GM19351 (cell line): ENCODE data around the gene SOX4.
A peak's percentile ranks its signal among the peaks of the same experiment; 100 is the strongest.
"Not testable (repeated sequence)": the region's sequence is repeated elsewhere in the genome, so short reads cannot be mapped to it uniquely, and the experiment has no call there.

ENCODE experiments used
- ATAC-seq: cut with Tn5 transposase; IDR thresholded peaks from one replicate; pipeline ENCODE4 v1.9.1; 2021; ENCODE audit warnings: mild to moderate bottlenecking, moderate library complexity; ENCODE audit not compliant: unreplicated experiment

Gene SOX4

GRCh38 chr6:21593412-21593926 lies at the start of gene SOX4:
Gene SOX4 (plus strand): TSS chr6:21593751. CDS start chr6:21594535, 784 bp downstream.
- peak; percentile 60 for ATAC-seq

DNA sequence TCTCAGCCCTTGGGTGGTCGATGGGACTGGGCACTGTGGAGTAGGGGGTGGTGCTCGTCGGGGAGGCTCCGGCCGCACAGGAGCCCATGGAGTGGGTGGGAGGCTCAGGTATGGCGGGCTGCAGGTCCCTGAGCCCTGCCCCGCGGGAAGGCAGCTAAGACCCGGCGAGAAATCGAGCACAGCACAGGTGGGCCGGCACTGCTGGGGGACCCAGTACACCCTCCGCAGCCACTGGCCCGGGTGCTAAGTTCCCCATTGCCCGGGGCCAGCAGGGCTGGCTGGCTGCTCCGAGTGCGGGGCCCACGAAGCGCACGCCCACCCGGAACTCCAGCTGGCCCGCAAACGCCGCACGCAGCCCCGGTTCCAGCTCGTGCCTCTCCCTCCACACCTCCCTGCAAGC lies 41.3 kb upstream of the SOX4 start:
- ATAC-seq = not testable (repeated sequence)

DNA sequence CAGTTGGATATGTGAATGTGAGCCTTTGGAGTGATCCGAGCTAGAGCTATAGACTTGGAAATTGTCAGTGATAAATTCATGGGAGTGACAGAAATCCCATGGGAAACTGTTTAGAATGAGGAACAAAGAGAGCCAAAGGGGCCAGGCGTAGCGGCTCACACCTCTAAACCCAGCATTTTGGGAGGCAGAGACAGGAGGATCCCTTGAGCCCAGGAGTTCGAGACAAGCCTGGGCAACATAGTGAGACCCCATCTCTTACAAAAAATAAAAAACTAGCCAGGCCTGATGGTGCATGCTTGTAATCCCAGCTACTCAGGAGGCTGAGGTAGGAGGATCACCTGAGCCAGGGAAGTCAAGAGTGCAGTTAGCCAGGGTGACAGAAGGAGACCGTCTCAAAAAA lies 39.3 kb upstream of the SOX4 start:
- ATAC-seq = no peak

DNA sequence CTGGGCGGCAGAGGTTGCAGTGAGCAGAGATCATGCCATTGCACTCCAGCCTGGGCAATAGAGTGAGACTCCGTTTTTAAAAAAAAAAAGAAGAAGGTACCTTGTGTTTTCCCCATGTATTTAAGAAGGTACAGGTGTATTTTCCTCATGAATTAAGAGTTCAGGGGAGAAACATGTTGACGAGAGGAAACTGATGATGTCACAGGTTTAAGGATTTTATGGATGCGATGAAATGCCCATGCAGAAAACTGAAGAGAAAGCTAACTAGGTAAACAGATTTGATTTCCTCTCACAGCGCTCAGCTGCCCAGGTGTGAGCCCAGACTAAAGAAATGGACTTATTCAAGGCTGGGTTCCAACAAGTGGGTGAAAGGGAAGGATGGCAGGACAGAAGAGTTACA lies 38.4 kb upstream of the SOX4 start:
- no peak for ATAC-seq

DNA sequence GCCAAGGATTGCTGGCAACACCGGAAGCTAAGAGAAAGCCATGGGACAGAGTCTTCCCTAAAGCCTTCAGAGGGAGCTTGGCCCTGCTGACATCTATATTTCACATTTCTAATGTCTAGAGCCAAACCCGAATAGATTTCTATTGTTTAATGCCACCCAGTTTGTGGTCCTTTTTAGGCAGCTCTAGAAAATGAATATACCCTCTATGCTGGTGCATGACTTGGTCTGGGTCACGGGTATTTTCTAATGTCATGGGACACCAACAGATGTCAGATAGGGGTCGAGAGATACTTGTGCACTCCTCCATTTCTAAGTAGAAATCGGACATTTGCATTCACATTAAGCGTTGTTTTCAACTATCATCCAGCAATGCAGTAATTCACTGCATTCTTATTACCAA lies 37.0 kb upstream of the SOX4 start:
- ATAC-seq = no peak

DNA sequence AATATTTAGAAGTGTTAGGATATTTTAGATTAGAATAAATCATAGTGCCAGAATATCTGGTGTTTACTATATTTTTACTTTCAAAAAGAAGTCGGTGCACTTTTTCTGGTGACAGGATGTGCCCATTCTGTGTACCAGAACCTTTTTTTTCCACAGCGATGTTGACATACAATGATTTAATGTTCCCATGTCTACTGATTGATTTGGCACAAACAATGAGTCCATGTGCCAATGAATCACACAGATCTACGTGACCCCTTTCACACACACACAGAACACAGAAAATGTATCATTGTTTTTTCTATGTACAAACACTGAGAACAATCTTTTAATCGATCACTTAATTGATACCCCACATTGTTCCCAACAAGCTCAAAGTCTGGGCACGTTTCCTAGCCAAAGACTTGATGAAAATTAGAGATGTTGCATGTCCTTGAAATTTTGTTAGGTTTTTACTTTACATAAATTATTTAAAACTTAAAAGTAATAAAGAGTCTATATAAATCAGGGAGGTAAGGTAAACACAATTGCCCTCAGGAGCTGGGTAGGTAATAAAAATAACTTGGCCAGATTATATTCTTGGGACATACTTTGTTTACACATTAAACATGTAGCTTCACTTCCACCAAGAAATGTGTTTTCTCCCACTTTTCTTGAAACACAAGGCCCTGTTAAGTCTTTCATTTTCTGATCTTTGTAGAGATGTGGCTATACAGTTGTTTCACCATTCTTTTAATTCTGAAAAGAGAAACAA lies 36.4 kb upstream of the SOX4 start:
- ATAC-seq = no peak

DNA sequence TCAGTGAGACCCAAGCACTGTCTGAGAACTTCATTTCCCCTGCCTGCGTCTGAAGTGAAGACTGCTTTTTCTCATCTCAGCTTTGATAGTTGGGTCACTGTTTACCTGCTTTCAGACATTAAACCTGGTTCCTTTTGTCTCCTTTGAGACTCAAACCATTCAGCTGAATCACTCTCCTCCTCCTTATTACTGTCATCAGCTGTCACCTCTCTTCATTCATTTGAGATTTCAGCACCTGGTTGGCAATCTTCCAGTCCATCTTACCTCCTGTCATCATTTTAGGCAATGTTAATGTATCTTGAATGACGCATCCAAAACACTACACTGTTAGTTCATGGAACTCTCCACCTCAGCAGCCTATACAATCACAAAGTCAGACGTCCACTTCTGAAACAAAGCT lies 34.3 kb upstream of the SOX4 start:
- ATAC-seq = no peak

DNA sequence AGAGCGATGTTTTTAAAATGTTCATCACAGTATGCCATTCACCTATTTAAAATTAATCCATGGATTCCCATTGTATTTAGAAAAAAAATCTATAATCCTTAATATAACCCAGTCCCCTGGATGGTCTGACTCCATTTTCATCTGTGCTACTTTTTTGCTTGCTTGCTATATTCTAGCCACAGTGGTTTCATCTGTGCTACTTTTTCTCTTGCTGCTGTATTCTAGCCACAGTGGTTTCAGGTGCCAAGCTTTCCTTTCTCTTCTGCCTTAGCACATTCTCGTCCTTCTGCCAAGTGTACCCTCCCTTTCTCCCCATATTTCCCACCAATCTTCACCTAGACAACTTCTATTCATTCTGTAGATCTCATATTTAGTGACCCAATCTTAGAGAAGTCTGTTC lies 33.3 kb upstream of the SOX4 start:
- ATAC-seq = no peak

DNA sequence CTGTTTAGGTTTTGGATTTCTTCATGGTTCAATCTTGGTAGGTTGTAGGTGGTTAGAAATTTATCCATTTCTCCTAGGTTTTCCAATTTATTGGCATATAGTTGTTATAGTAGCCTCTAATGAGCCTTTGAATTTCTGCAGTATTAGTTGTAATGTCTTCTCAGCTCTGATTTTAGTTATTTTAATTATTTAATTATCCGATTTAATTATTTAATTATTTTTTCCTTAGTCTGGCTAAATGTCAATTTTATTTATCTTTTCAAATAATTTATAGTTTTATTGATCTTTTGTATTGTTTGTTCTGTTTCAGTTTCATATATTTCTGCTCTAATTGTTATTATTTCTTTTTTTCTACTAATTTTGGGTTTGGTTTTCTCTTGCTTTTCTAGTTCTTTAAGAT lies 28.1 kb upstream of the SOX4 start:
- ATAC-seq = no peak

GRCh38 chr6:21578523-21578922 lies 15.0 kb upstream of the SOX4 start:
- no peak for ATAC-seq

DNA sequence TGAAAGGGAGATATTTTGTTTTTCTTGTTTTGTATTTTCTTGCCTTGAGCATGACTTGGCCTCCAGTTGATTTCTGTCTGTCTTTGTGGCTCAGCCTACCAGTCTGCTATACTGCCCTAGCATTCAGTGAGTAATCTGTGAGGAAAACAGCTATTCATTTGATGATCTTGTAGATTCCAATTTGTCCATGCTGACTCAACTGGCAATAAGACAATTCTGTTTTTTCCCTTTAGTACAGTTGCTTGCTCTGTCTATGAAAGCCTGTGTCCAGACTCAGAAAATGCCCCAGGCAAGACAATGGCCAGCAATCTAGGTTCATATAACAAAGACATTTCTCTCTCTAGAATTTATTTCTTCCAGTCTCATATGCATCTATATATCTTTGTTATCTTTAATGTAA lies 10.9 kb upstream of the SOX4 start:
- ATAC-seq = no peak

GRCh38 chr6:21586300-21586699 lies 7.3 kb upstream of the SOX4 start:
- ATAC-seq = no peak

GRCh38 chr6:21586740-21587178 lies 6.8 kb upstream of the SOX4 start:
- peak; percentile 3 for ATAC-seq

DNA sequence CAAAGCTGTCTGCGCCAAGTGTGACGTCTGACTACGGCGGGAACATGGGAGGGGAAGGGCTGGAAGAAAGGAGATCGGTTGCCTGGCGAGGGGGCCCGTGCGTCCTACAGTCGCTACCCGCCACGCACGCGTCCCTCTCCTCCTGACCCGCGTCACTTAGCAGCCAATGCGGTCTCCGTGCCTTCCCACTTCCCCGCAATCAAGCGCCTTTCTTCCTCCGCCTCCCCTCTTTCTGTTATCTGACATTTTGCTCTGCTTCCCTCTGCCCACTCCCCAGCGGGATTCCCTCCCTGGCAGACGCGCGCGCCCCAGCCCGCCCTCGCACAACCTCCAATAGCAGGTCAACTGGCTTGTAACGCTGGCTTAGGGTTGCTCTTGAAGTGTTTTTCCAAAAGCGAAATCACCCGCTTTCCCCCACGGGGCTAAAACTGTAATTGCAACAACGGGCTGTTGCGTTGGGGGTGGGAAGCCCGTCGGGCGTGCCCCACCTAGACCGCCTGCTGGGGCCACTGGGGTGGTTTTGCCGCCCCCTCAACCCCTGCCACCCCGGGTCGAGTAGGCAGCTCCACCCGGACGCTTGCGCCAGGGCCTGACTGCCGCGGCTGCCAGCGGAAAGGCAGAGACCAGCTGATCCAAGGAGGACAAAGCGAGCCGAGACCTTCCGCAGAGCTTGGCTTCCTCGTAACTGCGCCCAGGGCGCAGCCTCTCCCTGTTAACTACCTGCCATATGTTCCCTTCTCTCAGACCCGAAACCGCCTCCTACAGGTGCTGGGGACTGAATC lies 6.2 kb upstream of the SOX4 start:
- peak; percentile 36 for ATAC-seq

DNA sequence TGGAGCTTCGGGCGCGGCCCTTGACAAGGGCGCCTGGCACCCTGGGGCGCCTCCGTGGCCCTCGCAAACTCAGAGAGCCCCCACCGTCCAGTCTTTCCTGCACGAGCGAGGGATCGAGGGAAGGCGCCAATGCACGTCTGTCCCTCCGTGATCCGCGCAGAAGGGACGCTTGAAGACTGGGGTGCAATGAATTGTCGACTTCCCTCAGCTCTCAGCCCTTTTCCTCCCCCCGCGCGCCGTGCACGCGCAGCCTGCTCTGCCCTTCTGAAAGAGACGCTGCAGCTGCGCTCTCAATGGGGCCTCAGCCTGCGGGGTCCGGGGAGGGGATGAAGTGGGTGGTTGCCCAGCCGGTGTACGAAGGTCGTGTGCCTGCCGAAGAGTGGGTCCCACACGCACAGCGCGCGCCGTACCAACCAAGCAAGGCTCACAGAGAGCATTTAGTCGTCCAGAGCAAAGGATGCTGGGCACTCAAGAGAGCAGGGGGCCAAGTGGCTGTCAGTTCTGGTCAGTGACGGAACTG lies 5.5 kb upstream of the SOX4 start:
- ATAC-seq = peak; percentile 34

DNA sequence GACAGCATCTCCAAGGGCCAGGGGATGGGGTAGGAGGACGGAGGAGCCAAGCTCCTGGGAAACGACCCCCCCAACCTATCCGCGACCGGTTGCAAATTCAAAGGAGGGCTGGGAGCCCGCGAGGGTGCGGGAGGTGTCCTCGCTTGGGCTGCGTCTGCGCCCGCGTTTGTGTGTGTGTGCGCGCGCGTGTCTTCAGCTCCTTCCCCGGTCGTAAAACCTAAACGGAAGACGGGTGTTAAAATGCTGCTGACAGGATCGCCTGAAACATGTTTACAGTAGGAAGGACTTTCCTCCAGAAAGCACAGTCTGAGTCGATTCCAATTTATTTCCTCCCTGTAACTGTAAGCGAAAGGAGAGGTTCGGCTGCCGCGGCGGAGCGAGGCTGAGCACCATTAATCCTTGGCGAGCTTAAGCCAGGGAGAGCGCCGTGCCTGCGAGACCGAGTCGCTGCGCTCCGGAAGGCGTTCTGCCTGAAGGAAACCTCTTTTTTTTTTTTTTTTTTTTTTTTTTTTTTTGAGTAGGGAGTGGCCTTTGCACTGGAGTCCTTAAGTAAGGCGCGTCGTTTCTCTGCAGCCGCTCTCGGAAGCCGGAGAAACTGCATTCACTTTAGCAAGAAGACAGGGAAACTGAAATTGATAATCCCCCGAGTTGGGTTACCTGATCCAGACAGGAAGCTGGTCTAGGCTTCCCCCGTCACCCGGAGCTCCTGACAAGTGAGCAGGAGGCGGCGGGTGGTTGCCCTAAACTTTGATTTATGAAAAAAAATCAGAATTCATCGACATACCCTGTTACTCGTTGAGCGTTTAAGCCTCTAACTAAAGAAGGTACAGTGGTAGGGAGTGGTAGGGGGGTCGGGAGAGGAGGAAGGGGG lies 4.8 kb upstream of the SOX4 start:
- peak; percentile 31 for ATAC-seq

- peak; percentile 27 for ATAC-seq
Measured at GRCh38 chr6:21589352-21590345, 3.9 kb upstream of the SOX4 start.

- no peak for ATAC-seq
Measured at GRCh38 chr6:21590346-21590745, 3.2 kb upstream of the SOX4 start.

DNA sequence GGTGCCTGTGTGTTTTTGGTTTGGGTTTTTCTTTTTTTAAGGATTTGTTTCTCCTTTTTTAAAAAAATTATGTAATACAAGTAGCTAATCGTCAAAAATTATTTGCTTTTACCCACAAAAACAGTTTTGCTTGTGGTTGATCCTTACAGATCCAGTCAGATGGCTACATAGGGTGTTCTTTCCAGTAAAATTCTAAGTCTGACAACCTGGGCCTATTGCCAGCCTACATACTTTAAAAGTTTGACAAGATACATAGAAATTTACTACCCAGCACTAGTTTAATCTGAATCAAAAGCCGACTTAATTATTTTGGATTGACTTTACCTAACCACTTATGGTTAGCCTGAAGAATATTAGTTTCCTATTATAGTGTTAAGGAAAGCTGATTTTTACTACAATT lies 2.1 kb upstream of the SOX4 start:
- ATAC-seq = no peak

DNA sequence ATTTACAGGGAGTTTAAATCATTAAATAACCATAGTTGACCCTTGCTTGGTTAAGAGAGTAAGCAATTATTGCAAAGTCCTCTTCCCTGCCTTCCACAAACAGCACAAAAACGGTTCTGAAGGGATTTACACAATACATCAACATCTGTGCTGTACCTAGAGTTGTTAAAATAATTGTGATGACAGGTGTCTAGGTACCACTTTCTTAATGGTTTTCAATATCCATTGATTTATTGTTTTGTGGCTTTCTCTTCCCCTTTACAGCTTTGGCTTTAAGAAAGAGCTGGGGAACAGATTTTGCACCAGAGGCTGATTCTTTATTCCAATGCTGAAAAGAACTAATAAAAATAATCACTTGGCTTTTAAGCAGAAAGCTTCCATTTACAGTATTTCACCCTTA lies 598 bp upstream of the SOX4 start:
- no peak for ATAC-seq
